Ishikawa (cell line): Measurements from ENCODE around the gene DTD1.

Experiments
- CEBPB ChIP-seq: IDR thresholded peaks from 2 replicates; pipeline ENCODE4 v1.6.1; 2012
- CREB1 ChIP-seq: IDR thresholded peaks from 2 replicates; pipeline ENCODE4 v1.6.1; 2012; ENCODE audit warnings: low read depth
- EGR1 ChIP-seq: IDR thresholded peaks from 2 replicates; pipeline ENCODE4 v1.6.1; 2012
- EP300 ChIP-seq: IDR thresholded peaks from 2 replicates; pipeline ENCODE4 v1.6.1; 2012; ENCODE audit warnings: borderline replicate concordance
- FOXM1 ChIP-seq: IDR thresholded peaks from 2 replicates; pipeline ENCODE4 v1.6.1; 2012; ENCODE audit warnings: low read depth, borderline replicate concordance
- NFIC ChIP-seq: IDR thresholded peaks from 2 replicates; pipeline ENCODE4 v1.6.1; 2012
- RAD21 ChIP-seq: IDR thresholded peaks from 2 replicates; pipeline ENCODE4 v1.6.1; 2012; ENCODE audit warnings: low read depth
- TAF1 ChIP-seq: IDR thresholded peaks from 2 replicates; pipeline ENCODE4 v1.6.1; 2012; ENCODE audit warnings: low read depth, mild to moderate bottlenecking
- TEAD4 ChIP-seq: IDR thresholded peaks from 2 replicates; pipeline ENCODE4 v1.6.1; 2012
- YY1 ChIP-seq: IDR thresholded peaks from 2 replicates; pipeline ENCODE4 v1.6.1; 2012; ENCODE audit warnings: low read depth
- TF ChIP-seq, protein P1 (sequence below): IDR thresholded peaks from 2 replicates; pipeline ENCODE4 v1.6.1; 2012

DNA sequence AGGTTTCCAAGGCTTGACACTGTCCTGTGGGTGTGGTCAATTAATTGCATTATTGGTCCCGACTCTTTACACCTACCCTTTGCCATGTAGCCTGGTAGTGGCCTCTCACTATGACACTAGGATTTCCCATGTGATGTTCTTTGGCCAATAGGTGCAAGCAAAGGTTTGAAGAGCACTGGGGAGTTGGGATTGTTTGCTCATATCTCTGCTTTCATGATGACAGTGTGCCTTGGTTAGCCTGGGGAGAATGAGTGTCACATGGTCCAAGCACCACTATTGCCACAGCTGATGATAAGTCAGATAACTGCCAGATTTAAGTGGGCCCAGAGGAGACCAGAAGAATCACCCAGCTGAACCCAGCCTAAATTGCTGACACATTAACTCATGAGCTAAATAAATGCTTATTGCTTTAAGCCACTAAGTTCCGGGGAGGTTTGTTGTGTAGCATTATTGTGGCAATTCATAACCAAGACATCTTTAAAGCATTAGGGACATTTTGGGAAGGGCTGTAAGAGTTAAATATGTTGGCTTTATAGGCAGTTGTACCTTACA, 208.5 kb downstream of the DTD1 start:
- no peak for TF ChIP-seq EP300
- no peak for TF ChIP-seq TAF1
- TF ChIP-seq, protein P1, sequence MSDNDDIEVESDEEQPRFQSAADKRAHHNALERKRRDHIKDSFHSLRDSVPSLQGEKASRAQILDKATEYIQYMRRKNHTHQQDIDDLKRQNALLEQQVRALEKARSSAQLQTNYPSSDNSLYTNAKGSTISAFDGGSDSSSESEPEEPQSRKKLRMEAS = no peak
- TF ChIP-seq FOXM1 = no peak
- TF ChIP-seq NFIC = no peak
- TF ChIP-seq EGR1 = no peak
- no peak for TF ChIP-seq YY1
- TF ChIP-seq CREB1 = no peak
- no peak for TF ChIP-seq RAD21
- no peak for TF ChIP-seq TEAD4
- TF ChIP-seq CEBPB = no peak
